ENCODE results near the gene NPY. TPM values are rescaled to one million over a fixed set of nuclear protein-coding genes. Genes with fewer than 3 reads are reported as not detected.
"Not testable (repeated sequence)": the region's sequence is repeated elsewhere in the genome, so short reads cannot be mapped to it uniquely, and the experiment has no call there.

NPY gene
- not detected in 2 replicates for total RNA-seq

DNA sequence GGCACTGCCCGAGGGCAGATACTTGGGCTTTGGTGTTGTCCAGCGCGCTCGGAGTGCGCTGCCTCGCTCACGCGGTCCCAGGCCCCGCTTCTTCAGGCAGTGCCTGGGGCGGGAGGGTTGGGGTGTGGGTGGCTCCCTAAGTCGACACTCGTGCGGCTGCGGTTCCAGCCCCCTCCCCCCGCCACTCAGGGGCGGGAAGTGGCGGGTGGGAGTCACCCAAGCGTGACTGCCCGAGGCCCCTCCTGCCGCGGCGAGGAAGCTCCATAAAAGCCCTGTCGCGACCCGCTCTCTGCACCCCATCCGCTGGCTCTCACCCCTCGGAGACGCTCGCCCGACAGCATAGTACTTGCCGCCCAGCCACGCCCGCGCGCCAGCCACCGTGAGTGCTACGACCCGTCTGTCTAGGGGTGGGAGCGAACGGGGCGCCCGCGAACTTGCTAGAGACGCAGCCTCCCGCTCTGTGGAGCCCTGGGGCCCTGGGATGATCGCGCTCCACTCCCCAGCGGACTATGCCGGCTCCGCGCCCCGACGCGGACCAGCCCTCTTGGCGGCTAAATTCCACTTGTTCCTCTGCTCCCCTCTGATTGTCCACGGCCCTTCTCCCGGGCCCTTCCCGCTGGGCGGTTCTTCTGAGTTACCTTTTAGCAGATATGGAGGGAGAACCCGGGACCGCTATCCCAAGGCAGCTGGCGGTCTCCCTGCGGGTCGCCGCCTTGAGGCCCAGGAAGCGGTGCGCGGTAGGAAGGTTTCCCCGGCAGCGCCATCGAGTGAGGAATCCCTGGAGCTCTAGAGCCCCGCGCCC is at the start of gene NPY:
NPY (plus strand) TSS at position 294 of the 802 bp plus-strand sequence. CDS start 1,051 bp downstream, outside the sequence.
- no peak for DNase-seq

DNA sequence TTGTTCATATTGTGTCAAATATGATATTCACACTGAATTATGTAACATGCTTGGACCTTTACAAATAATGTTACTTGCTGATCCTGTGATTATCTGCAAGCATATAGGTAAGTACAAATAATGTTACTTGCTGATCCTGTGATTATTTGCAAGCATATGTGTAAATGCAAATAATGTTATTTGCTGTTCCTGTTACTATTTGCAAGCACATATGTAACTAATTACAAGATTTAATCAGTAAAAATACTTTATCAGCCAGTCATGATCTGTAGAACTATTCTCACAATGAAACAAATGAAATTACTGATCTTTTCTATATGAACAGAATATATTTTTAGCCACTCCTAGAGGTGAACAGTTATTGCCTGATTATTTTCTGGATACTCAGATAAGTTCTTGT is 44.7 kb upstream of the NPY start:
- no peak for DNase-seq

GRCh38 chr7:24241206-24241605 is 42.8 kb upstream of the NPY start:
- DNase-seq, result no peak

- no peak for DNase-seq
Observed at GRCh38 chr7:24244554-24244953, 39.4 kb upstream of the NPY start.

DNA sequence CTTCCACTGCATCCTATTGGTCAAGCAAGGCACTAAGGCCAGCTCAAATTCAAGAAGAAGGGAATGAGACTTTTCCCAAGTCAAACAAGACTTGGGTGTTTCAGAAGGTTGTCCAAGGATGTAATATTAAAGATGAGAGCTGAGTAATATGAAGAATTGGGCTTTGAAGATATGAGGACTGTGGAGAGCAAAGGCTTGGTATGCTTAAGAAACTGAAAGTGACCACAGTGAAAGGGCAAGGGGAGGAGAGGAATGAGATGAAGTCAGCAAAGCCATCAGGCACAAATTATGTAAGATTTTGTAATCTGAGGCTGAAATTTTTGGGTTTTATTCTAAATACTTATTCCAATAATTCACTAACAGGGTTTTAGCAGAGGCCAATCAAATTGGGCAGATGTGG is 38.6 kb upstream of the NPY start:
- DNase-seq, result no peak

DNA sequence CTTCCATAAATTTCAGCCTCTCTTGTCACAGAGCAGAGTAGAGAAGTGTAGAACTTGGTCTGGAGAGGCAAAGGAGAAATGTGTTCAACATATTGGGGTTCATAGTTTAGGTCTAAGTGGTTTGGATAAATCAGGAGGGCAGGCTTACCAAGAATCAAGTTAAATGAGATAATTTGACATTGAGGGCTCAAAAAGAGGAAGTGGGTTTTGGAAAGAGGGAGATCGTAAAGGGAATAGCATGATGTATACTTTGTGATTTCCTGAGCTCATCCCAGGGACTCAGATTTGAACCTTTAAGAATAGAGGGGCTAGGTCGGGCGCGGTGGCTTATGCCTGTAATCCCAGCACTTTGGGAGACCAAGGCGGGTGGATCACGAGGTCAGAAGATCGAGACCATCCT is 34.7 kb upstream of the NPY start:
- DNase-seq, result no peak

DNA sequence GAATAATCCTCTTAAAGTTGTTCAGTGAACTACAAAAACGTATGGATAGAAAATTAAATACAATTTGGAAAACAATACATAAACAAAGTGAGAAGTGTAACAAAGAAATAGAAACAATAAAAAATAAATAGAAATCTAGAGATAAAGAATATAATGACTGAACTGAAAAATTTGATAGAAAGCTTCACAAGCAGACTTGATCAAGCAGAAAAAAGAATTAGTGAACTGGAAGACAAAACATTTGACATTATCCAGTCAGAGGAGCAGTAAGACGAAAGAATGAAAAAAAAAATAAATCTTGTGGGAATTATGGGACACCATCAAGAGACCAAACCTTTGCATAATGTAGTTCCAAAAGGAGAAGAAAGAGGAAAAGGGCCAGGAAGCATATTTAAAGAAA is 32.4 kb upstream of the NPY start:
- no peak for DNase-seq

- no peak for DNase-seq
Observed at GRCh38 chr7:24255139-24255538, 28.9 kb upstream of the NPY start.

GRCh38 chr7:24258324-24258723 is 25.7 kb upstream of the NPY start:
- DNase-seq, result not testable (repeated sequence)

DNA sequence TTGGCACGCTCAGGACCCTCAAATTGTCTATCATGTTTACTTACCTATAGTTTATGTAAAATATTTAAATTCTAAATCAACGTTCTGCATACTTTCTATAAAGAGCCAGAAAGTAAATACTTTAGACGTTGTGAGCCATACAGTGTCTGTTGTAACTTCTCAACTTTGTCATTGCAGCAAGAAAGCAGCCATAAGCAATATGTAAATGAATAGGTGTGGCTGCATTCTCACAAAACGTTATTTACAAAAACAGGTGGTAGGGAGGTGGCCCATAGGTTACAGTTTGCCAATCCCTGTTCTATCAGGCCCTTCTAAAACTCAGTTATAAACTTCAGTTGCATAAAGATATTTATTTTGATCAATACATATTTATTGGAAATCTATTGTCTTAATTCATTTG is 12.1 kb upstream of the NPY start:
- DNase-seq, result no peak

- DNase-seq, result no peak
Observed at GRCh38 chr7:24279512-24279911, 4.5 kb upstream of the NPY start.

- no peak for DNase-seq
Observed at GRCh38 chr7:24283554-24283896, 465 bp upstream of the NPY start.

- no peak for DNase-seq
Observed at GRCh38 chr7:24284699-24285506, 913 bp downstream of the NPY start.

DNA sequence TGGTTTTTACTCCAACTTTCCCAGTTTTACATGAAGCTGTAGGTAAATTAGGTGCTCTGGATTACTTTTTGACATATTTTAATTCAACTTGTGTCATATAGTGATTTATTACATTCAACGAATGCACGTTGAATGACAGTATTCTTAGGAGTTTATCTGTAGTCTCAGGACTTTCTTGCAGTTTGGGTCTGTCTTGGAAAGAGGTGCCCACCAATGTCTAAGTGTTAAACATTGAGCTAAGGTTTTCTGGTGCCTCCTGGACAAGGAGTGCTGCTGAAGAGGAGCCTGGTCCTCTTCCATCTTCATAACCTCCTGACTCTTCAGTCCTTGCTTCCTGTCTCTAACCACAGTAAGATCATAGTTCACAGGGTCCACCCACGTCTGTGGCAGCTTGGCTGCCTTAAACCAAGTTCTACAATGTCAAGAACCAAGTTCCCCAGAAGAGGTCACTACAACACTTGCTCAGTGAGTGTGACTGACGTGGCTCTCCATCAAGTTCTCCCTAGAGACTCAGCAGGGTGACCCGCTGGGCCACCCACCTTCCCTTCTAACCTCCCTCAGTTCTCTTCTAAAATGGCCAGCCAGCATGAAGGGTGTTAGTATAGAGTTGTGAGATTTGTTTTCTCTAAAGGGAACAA is 6.1 kb downstream of the NPY start:
- peak; percentile 32 for DNase-seq

DNA sequence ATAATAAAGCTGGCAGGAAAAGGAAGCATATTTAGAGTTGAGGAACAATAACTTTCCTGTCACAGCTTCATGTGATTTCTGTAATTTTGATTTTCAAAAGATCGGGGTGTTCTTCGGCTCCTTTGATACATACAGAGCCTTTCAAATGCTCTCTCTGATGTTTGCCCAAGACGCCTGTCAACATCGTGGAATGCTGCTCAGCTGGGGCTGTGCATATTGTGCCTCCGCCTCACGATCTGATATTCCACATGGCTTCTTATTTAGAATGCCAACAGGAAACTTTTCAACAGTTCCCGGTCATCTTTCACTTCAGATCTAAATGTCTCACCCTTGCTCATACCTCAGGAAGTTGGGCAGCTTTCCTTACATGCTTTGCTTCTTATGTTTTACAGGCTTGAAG is 7.3 kb downstream of the NPY start:
- DNase-seq, result no peak

- no peak for DNase-seq
Observed at GRCh38 chr7:24297362-24297761, 13.4 kb downstream of the NPY start.

GRCh38 chr7:24298696-24299095 is 14.7 kb downstream of the NPY start:
- DNase-seq, result no peak

- no peak for DNase-seq
Observed at GRCh38 chr7:24299192-24299591, 15.2 kb downstream of the NPY start.

DNA sequence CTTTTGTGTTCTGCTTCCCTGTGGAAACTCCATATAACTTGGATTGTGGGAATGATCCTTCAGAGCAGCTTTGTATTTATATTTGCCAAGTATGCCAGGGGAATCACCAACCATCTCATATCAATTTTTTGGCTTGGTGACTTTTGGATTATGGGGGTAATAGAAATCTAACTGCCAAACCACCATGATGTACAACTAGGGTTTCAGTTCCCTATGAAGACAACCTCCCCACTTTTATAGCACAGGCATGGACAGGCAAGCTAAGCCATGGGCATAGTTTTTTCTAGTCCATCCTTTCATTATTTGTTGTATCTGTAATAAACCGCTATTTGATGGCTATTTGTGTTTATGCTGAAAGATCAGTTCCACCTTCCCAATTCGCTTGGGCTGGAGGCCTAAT is 17.7 kb downstream of the NPY start:
- no peak for DNase-seq

DNA sequence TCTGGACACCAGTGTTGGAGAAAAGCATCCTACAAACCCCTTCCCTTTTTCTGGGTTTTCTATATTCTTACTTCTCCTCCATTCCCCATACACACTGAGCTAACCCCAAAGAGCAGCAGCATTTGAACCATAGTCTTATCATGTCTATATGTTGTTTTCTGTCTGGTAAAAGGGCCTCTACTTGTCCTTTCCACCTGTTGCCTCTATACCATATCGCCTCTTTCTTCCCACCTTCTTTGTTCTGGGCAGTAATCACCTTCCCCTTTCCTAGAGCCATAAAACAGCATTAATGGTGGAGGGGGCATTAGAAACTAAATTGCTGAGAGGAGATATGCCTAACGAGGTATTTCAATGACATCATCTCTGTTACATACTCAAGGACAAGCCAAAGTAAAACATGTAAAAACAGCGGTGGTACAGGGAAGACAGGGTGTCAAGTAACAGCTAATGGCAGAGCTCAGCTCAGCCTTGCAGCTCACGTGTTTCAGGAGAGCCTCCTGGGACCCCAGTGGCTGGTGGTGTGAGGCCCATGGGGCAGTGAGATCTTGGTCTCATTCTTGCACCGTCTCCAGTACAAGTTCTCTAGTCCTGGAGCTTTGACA is 20.6 kb downstream of the NPY start:
- DNase-seq, result no peak

DNA sequence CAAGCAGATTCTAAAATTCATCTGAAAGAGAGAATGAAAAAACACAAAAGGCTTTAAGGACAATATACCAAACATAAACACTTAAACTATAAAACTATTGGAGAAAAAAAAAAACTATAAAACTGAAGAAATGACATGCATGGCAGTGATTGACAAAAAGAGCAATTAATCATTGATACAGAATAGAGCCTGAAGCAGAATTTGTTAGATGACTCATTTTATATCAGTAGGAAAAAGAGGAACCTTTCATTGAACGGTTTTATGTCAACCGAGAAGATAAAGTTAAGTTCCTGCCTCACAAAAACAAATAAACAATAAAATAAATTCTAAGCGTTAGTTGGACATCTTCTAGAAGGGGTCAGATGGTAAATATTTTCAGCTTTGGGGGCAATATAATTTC is 23.3 kb downstream of the NPY start:
- no peak for DNase-seq

DNA sequence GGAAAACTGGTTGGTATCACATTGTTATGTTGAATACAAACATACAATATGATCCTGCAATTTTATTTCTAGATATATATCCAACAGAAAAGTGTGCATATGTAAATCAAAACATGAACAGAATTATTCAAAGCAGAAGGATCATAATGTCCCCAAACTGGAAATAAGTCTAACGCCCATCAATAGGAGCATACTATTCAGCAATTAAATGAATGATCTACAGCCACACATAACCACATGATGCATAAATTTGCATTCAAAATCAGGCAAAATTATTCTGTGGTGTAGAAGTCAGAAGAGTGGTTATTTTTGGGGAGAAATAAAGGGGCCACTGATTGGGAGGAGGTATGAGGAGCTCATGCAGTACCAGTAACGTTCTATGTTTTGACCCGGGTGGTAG is 28.6 kb downstream of the NPY start:
- DNase-seq, result no peak

GRCh38 chr7:24313777-24314176 is 29.8 kb downstream of the NPY start:
- no peak for DNase-seq
